Stimulated activated naive CD8-positive, alpha-beta T cell treated with anti-CD3 and anti-CD28 coated beads, Interleukin-15, amount 100 ng/mL, for 72 hours (primary cell): ENCODE results near the gene EPN3.
A peak's percentile ranks its signal among the peaks of the same experiment; 100 is the strongest.

Experiments used
- ATAC-seq: fragments of 150-1000 bp; cut with Tn5 transposase; 2 replicates; pipeline ENCODE4 v1.10.0; 2021; ENCODE audit warnings: mild to moderate bottlenecking, moderate library complexity
- DNase-seq, 2 donors: peaks; one replicate each; pipeline ENCODE4 v3.0.0; 2021 to 2022
- H3K27ac Mint-ChIP-seq, 2 donors: one replicate each; pipeline ENCODE4 v1.8.0; 2022; ENCODE audit warnings: mild to moderate bottlenecking in 2 of 2, mixed read lengths in 2 of 2, moderate library complexity in 2 of 2
- H3K27me3 Mint-ChIP-seq: one replicate; pipeline ENCODE4 v1.8.0; 2022; ENCODE audit warnings: mixed read lengths
- H3K4me1 Mint-ChIP-seq: one replicate; pipeline ENCODE4 v1.8.0; 2022; ENCODE audit warnings: mild to moderate bottlenecking, mixed read lengths
- H3K4me3 Mint-ChIP-seq, 2 donors: one replicate each; pipeline ENCODE4 v1.8.0; 2022; ENCODE audit warnings: mild to moderate bottlenecking in 2 of 2, mixed read lengths in 2 of 2, moderate library complexity in 1 of 2
- H3K9me3 Mint-ChIP-seq, 2 donors: one replicate each; pipeline ENCODE4 v1.8.0; 2022; ENCODE audit warnings: mixed read lengths in 2 of 2

Gene EPN3

DNA sequence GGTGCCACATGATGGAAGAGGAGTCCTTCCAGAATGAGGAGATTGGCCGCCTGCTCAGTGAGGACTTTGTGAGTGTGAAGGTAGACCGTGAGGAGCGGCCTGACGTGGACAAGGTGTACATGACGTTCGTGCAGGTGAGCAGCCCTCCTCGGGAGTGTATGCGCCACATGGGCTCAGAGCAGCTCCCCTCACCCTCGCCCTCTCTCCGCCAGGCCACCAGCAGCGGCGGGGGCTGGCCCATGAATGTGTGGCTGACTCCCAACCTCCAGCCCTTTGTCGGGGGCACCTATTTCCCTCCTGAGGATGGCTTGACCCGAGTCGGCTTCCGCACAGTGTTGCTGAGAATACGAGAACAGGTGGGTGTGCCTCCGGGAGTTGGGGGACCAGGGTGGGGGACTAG is 16.3 kb downstream of the EPN3 start:
- Mint-ChIP-seq H3K27ac (no peak overlapping the region), H3K9me3 (no peaks in the 10 kb centered on the region), H3K4me1 (peaks cover 12% of the 10 kb centered on the region), H3K4me3 (no peak overlapping the region), H3K27me3 (peaks cover 10% of the 10 kb centered on the region)
- ATAC-seq (no peak), DNase-seq (no peak)

DNA sequence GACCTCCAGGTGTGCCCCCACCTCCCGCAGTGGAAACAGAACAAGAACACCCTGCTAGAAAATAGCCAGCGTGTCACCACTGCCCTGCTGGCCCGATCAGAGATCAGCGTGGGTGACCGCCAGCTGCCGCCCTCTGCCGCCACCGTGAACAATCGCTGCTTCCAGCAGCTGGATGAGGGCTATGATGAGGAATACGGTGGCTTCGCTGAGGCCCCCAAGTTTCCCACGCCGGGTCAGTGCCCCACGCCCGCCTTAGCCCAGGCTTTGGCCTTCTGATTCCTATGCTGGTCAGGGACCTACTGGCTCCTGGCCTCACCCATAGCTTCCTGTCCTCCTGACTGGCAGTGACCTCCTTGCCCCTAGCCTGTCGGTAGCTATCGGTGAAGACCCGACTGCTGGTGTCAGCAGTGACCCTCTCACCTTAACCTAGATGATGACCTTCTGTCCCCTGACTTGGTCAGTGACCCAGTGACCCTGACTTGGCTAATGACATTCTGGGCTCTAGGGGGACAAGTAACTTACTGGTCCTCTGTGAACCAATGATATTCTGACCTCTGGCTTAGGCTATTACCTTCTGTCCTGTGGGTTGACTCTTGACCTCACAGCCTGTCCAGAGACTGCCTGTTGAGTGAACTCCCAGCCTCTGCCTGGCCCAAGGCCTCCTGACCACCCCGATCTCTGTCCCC is 16.9 kb downstream of the EPN3 start:
- no peak overlapping the region for H3K4me3 Mint-ChIP-seq
- ATAC-seq (no peak), DNase-seq (no peak)
- H3K27ac Mint-ChIP-seq: no peak overlapping the region
- H3K27me3 Mint-ChIP-seq: peaks cover 5% of the 10 kb centered on the region
- H3K4me1 Mint-ChIP-seq: peaks cover 12% of the 10 kb centered on the region
- H3K9me3 Mint-ChIP-seq: no peaks in the 10 kb centered on the region

DNA sequence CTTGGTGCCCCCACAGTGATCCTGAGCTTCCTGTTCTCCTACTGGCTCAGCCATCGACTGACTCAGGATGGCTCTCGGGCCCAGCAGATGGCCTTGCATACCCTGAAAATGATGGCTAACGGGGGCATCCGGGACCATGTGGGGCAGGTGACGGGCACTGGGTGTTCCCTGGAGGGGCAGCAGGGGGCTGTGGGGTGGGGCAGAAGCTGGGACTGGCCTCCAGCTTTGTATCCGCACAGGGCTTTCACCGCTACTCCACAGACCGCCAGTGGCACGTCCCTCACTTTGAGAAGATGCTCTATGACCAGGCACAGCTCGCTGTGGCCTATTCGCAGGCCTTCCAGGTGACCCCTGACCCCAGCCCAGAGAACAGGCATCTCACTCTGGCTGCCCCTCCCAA is 17.4 kb downstream of the EPN3 start:
- Mint-ChIP-seq H3K4me1 (peaks cover 12% of the 10 kb centered on the region), H3K27ac (no peak overlapping the region), H3K9me3 (no peaks in the 10 kb centered on the region), H3K27me3 (no peaks in the 10 kb centered on the region), H3K4me3 (no peak overlapping the region)
- DNase-seq (no peak), ATAC-seq (no peak)

DNA sequence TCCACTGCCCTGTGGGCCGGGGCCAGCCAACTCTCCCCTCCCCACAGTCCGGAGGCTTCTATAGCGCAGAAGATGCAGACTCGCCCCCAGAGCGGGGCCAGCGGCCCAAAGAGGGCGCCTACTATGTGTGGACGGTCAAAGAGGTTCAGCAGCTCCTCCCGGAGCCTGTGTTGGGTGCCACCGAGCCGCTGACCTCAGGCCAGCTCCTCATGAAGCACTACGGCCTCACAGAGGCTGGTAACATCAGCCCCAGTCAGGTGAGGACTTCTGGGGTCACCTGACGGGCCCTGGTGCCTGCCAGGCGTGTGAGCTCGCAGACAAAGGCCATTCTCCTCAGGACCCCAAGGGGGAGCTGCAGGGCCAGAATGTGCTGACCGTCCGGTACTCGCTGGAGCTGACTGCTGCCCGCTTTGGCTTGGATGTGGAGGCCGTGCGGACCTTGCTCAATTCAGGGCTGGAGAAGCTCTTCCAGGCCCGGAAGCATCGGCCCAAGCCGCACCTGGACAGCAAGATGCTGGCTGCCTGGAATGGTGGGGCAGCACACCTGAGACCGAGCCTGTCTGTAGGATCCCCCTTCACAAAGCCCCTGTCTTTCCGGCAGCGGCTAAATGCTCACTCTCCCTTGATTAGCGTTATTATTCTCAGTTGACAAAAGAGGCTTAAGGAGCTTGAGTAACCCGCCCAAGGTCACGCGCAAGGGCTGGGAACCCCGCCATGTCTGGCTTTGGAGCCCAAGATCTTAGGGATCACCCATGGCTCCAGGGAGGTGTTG is 18.3 kb downstream of the EPN3 start:
- peaks cover 12% of the 10 kb centered on the region for H3K4me1 Mint-ChIP-seq
- peak overlapping the region in 1 of 2 donors; percentile 21 for H3K27ac Mint-ChIP-seq
- no peak for ATAC-seq
- H3K4me3 Mint-ChIP-seq: no peak overlapping the region
- no peaks in the 10 kb centered on the region for H3K27me3 Mint-ChIP-seq
- no peak for DNase-seq
- H3K9me3 Mint-ChIP-seq: no peaks in the 10 kb centered on the region

DNA sequence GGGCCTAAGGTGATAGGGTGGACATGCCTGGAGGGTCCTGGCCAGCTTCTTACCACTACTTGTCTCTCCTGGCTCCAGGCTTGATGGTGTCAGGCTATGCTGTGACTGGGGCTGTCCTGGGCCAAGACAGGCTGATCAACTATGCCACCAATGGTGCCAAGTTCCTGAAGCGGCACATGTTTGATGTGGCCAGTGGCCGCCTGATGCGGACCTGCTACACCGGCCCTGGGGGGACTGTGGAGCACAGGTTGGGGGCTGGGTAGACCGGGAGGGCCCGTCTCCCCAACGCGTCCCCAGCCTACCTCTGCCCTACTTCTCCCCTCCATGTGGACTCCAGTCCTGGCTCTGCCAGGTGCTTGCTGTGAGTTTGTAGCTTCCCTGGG is 18.9 kb downstream of the EPN3 start:
- Mint-ChIP-seq H3K27me3 (no peaks in the 10 kb centered on the region), H3K27ac (no peak overlapping the region), H3K9me3 (no peaks in the 10 kb centered on the region), H3K4me1 (peaks cover 12% of the 10 kb centered on the region), H3K4me3 (no peak overlapping the region)
- DNase-seq: no peak
- ATAC-seq: no peak

DNA sequence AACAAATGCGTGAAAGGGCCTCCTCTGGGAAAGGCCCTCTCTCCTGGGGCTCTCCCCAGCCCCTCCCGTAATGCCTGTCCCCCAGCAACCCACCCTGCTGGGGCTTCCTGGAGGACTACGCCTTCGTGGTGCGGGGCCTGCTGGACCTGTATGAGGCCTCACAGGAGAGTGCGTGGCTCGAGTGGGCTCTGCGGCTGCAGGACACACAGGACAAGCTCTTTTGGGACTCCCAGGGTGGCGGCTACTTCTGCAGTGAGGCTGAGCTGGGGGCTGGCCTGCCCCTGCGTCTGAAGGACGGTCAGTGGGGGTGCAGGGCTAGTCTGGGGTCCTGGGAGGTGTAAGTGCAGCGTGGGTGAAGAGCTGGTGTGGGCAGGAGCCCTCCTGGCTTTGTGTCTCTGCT is 19.3 kb downstream of the EPN3 start:
- H3K9me3 Mint-ChIP-seq: no peaks in the 10 kb centered on the region
- no peak for ATAC-seq
- peak overlapping the region in 1 of 2 donors; percentile 34 for H3K27ac Mint-ChIP-seq
- peaks cover 8% of the 10 kb centered on the region for H3K4me1 Mint-ChIP-seq
- H3K27me3 Mint-ChIP-seq: peaks cover 3% of the 10 kb centered on the region
- DNase-seq: no peak
- no peak overlapping the region for H3K4me3 Mint-ChIP-seq

DNA sequence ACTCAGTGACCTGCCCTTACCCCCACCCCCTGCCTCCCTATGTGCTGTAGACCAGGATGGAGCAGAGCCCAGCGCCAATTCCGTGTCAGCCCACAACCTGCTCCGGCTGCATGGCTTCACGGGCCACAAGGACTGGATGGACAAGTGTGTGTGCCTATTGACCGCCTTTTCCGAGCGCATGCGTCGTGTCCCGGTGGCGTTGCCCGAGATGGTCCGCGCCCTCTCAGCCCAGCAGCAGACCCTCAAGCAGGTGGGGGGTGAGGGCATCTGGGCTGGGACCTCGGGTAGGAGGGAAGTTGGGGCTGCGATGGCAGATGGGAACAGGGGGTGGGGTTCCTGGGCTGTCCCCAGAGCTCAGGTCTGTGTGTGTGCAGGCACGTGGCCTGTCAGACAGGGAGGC is 21.7 kb downstream of the EPN3 start:
- Mint-ChIP-seq H3K27ac (peak overlapping the region in 1 of 2 donors; percentile 9), H3K9me3 (no peaks in the 10 kb centered on the region), H3K27me3 (peaks cover 26% of the 10 kb centered on the region), H3K4me1 (peaks cover 11% of the 10 kb centered on the region), H3K4me3 (no peak overlapping the region)
- ATAC-seq (no peak), DNase-seq (no peak)

DNA sequence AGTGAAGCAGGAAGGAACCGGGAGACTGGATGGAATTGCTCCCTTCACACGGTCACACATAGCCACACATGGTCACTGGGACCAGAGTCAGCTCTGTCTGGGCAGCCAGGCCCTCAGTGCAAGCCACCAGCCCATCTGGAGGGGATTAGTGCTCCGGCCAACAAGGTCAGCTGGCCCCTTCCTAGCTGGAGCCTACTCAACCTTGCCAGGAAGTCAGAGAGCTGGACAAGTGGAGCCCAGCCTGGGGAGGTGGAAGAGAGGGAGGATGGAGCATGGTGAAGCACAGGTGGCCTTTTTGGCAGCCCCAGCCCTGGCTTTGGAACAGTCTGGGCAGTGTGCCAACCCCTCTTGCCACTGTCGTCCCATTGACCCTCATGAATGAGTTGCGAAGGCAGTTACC is 24.3 kb downstream of the EPN3 start:
- no peaks in the 10 kb centered on the region for H3K9me3 Mint-ChIP-seq
- H3K4me1 Mint-ChIP-seq: peaks cover 23% of the 10 kb centered on the region

DNA sequence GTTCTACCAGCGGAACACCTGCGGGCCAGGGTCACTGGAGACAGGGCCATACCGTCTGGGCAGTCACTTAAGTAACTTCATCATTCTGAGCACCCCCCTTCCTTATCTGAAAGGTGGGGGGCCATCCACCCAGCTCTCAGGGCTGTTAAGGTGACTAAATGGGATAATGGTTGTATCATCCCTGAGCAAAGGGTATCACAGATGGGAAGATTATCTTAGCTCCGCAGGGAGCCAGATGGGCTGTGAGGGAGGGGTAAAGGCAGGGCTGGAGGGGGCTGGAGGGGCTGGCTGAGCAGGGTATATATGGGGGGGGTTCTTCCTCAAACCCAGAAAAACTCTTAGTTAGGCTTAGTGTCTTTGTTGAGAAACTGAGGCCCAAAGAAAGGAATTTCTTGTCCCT is 25.1 kb downstream of the EPN3 start:
- H3K9me3 Mint-ChIP-seq: no peaks in the 10 kb centered on the region
- H3K4me1 Mint-ChIP-seq: peaks cover 31% of the 10 kb centered on the region
- ATAC-seq (no peak), DNase-seq (no peak)
- no peak overlapping the region for H3K27ac Mint-ChIP-seq
- H3K27me3 Mint-ChIP-seq: peaks cover 50% of the 10 kb centered on the region
- H3K4me3 Mint-ChIP-seq: no peak overlapping the region

More for the DNA sequence above, 24.3 kb downstream of the EPN3 start:
- ATAC-seq: no peak
- no peak for DNase-seq
- Mint-ChIP-seq H3K4me3 (no peak overlapping the region), H3K27me3 (peaks cover 41% of the 10 kb centered on the region), H3K27ac (no peak overlapping the region)

DNA sequence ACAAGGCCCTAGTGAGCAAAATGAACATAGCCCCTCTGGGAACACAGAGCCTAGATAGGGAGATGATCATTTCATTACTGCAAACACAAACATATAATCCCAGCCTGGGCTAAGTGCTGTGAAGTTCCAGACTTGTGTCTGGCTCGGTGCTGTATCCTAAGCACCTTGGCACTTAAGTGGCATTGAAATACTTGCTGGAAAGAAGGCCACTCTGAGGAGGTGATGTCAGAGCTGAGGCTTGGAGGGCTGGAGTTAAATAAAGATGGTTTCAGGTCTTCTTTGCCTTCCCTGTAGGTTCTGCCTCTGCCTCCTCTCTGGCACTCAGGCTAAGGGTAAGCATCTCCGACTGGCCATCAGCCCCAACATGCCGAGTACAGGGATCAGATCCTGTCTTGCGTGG is 25.6 kb downstream of the EPN3 start:
- peak overlapping the region in 1 of 2 donors; percentile 94 for H3K4me3 Mint-ChIP-seq
- ATAC-seq: no peak
- H3K4me1 Mint-ChIP-seq: peaks cover 32% of the 10 kb centered on the region

DNA sequence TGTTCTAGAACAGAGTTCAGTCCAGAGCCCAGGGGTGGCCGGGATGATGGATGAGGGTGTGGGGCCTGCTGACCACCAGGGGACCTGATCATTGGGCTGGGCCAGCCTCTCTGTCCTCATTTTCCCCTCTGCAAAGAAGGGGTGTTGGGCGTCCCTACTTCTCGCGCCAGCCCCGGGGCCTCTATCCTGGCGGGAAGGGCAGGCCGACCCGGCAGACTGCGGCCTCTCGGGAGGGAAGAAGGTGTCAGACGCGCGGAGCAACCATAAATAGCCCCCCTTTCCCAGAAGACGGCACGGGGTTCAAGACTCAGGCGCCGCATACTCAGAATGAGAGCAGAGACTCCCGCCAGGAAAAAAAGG is 26.0 kb downstream of the EPN3 start:
- H3K4me3 Mint-ChIP-seq: peak overlapping the region; percentile 83 to 94
- no peaks in the 10 kb centered on the region for H3K9me3 Mint-ChIP-seq
- H3K4me1 Mint-ChIP-seq: peaks cover 32% of the 10 kb centered on the region
- no peak overlapping the region for H3K27ac Mint-ChIP-seq
- peaks cover 59% of the 10 kb centered on the region for H3K27me3 Mint-ChIP-seq
- ATAC-seq: no peak
- no peak for DNase-seq

More for the DNA sequence above, 25.6 kb downstream of the EPN3 start:
- no peak overlapping the region for H3K27ac Mint-ChIP-seq
- peaks cover 54% of the 10 kb centered on the region for H3K27me3 Mint-ChIP-seq
- H3K9me3 Mint-ChIP-seq: no peaks in the 10 kb centered on the region
- no peak for DNase-seq

DNA sequence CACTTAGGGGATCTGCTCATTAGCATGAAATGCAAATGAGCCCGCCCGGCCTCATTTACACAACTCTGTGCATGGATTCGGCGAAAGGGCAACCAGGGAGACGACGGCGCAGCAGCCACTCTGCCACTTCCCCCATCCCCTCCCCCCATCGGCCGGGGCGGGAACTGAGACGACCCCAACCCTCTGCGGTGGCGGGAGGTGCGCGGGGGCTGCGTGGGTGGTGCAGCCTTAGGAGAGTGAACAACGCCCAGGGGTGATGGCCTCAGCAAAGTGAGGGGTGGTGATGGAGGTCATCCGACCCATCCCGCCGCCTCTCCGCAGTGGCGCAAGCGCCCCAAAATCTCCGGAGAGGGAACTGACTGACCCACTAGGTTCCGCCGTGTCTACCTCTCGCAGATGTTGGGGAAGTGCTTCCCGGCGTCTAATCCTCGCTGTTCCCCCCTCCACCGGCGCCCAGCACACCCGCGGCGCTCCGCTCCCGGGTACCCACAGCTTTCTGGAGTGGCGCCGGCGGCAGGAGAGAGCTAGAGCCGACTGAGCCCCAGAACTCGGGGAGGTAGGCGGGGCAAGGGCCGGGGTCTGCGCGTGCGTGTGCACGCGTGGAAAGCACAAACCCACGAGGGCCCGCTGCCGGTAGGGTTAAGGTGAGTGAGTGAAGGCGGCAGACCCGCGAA is 26.5 kb downstream of the EPN3 start:
- DNase-seq (no peak), ATAC-seq (no peak)
- no peaks in the 10 kb centered on the region for H3K9me3 Mint-ChIP-seq
- H3K4me1 Mint-ChIP-seq: peaks cover 32% of the 10 kb centered on the region
- peaks cover 64% of the 10 kb centered on the region for H3K27me3 Mint-ChIP-seq
- H3K27ac Mint-ChIP-seq: no peak overlapping the region
- peak overlapping the region; percentile 83 to 94 for H3K4me3 Mint-ChIP-seq

DNA sequence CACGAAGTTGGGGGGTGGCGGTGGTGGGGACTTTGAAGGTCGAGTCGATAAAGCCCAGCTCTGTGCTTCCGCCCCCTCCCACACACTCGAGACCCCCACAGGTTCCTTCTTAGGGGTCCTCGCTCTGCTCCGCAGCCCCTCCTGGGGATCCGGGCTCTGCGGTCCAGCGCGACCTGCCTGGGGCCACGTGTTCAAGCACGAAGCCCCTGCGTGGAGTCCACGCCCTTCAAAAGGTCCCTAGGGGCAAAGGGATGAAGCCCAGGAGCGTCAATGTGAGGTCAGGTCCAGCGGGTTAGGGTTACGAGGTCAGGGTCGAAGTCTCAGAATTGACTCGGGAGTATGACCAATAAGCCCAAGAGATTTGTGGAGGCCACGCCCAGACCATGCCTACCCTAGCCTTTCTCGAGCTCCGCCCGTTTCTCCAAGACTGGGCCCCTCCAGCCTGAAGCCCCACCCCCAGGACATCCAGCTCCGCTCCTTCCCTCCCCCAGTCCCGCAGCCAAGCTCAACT is 27.2 kb downstream of the EPN3 start:
- peak; percentile 27 to 36 for DNase-seq
- H3K27me3 Mint-ChIP-seq: peaks cover 71% of the 10 kb centered on the region
- peak; percentile 44 for ATAC-seq
- peak overlapping the region; percentile 83 to 94 for H3K4me3 Mint-ChIP-seq
- peak overlapping the region in 1 of 2 donors; percentile 71 for H3K27ac Mint-ChIP-seq
- H3K4me1 Mint-ChIP-seq: peaks cover 34% of the 10 kb centered on the region
- no peaks in the 10 kb centered on the region for H3K9me3 Mint-ChIP-seq

DNA sequence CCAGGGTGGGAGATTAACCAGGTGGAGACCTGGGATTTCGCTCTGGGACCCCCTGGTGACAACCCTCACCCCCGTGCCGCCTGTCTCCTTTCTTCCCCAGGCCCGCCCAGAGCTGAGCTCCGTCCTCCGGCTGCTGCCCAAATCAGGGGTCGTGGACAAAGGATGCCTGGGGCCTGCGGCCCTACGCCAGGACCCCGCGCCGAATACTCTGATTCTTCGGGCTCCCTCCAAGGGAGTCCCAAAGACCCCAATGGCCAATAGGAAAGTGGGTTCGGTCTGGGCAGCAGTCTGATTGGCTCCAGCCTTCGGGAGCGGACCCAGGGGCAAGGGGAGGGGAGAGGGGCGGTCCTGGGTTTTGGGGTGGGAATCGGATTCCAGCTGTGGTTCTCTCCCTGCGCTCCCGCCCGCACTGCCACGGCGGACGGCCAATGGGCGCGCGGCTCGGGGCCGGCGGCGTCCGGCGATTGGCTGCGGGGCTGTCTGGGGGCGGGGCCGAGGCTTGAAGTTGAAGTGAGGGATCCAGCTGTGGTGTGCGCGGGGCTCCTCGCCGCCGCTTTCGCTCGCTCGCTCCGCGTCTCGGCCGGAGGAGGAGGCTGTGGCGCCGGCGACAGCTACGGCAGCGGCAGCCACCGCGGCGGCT is 27.8 kb downstream of the EPN3 start, which contains the start of gene CACNA1G:
CACNA1G (plus strand) TSS at position 531 of the 640 bp plus-strand sequence. CDS start 745 bp downstream, outside the sequence.
- peak within 1 kb of the TSS; percentile 83 to 94 for H3K4me3 Mint-ChIP-seq
- peak within 1 kb of the TSS; percentile 7 to 71 for H3K27ac Mint-ChIP-seq
- DNase-seq (peak; percentile 83), ATAC-seq (peak; percentile 88)
- H3K9me3 Mint-ChIP-seq: no peaks in the 10 kb centered on the region
- H3K4me1 Mint-ChIP-seq: peaks cover 40% of the 10 kb centered on the region
- peaks cover 76% of the 10 kb centered on the region for H3K27me3 Mint-ChIP-seq

DNA sequence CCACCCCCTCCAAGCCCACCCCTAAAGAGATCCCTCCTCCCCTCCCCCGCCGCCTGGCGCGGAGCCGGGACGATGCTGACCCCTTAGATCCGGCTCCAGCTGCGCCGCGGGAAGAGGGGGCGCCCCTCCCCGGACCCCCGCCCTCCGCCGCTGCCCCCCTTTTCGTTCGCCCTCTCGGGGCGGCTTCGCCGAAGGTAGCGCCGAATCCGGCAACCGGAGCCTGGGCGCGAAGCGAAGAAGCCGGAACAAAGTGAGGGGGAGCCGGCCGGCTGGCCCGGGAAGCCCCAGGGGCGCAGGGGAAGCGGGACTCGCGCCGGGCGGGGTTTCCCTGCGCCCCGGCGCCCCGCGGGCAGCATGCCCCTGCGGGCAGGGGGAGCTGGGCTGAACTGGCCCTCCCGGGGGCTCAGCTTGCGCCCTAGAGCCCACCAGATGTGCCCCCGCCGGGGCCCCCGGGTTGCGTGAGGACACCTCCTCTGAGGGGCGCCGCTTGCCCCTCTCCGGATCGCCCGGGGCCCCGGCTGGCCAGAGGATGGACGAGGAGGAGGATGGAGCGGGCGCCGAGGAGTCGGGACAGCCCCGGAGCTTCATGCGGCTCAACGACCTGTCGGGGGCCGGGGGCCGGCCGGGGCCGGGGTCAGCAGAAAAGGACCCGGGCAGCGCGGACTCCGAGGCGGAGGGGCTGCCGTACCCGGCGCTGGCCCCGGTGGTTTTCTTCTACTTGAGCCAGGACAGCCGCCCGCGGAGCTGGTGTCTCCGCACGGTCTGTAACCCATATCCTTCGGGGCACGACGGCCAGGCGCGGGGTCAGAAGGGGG is 28.6 kb downstream of the EPN3 start:
- Mint-ChIP-seq H3K27me3 (peaks cover 85% of the 10 kb centered on the region), H3K9me3 (no peaks in the 10 kb centered on the region), H3K4me1 (peaks cover 47% of the 10 kb centered on the region), H3K4me3 (peak overlapping the region; percentile 83 to 94), H3K27ac (no peak overlapping the region)
- peak; percentile 8 for ATAC-seq
- DNase-seq: peak; percentile 24 to 29
